H9 (cell line): ENCODE measurements around the gene SLC44A1. TPM values are rescaled to one million over a fixed set of nuclear protein-coding genes. Genes with fewer than 3 reads are reported as not detected.

Experiments
- DNase-seq: peaks from one replicate; pipeline ENCODE4 v3.0.0-alpha.2; 2017
- H2AFZ ChIP-seq: one replicate; pipeline ENCODE4 v1.6.1; 2013; ENCODE audit warnings: mild to moderate bottlenecking, low read length, control low read depth, moderate library complexity
- H2AK5ac ChIP-seq: 2 replicates; pipeline ENCODE4 v1.6.1; 2013; ENCODE audit warnings: low read length, control low read depth, mixed read lengths; ENCODE audit not compliant: insufficient read length
- H2BK120ac ChIP-seq: one replicate; pipeline ENCODE4 v1.6.1; 2013; ENCODE audit warnings: low read depth, mild to moderate bottlenecking, low read length, control low read depth, inconsistent platforms; ENCODE audit not compliant: poor library complexity, severe bottlenecking
- H2BK12ac ChIP-seq: 2 replicates; pipeline ENCODE4 v1.6.1; 2013; ENCODE audit warnings: low read length, control low read depth, mixed read lengths, low read depth; ENCODE audit not compliant: insufficient read length
- H2BK15ac ChIP-seq: 2 replicates; pipeline ENCODE4 v1.6.1; 2013; ENCODE audit warnings: low read depth, low read length, control low read depth
- H2BK20ac ChIP-seq: one replicate; pipeline ENCODE4 v1.6.1; 2013; ENCODE audit warnings: low read depth, mild to moderate bottlenecking, low read length, control low read depth, inconsistent platforms; ENCODE audit not compliant: poor library complexity, severe bottlenecking
- H2BK5ac ChIP-seq: 2 replicates; pipeline ENCODE4 v1.6.1; 2013; ENCODE audit warnings: low read length, control low read depth, mixed read lengths; ENCODE audit not compliant: insufficient read length
- H3K14ac ChIP-seq: 2 replicates; pipeline ENCODE4 v1.6.1; 2013; ENCODE audit warnings: low read length, control low read depth; ENCODE audit not compliant: insufficient read depth
- H3K18ac ChIP-seq: 2 replicates; pipeline ENCODE4 v1.6.1; 2013; ENCODE audit warnings: low read depth, mild to moderate bottlenecking, mixed read lengths, low read length, control low read depth; ENCODE audit not compliant: insufficient read length
- H3K23ac ChIP-seq: 2 replicates; pipeline ENCODE4 v1.6.1; 2013; ENCODE audit warnings: low read length, control low read depth, mixed read lengths, low read depth; ENCODE audit not compliant: insufficient read length
- H3K23me2 ChIP-seq: 2 replicates; pipeline ENCODE4 v1.6.1; 2013; ENCODE audit warnings: low read depth, mild to moderate bottlenecking, mixed read lengths, low read length, control low read depth; ENCODE audit not compliant: insufficient read length, poor library complexity, severe bottlenecking
- H3K27ac ChIP-seq: 2 replicates; pipeline ENCODE4 v1.5.1; 2013; ENCODE audit warnings: low read length, control low read depth, mixed read lengths, low read depth; ENCODE audit not compliant: insufficient read length
- H3K27me3 ChIP-seq: 2 replicates; pipeline ENCODE4 v1.6.1; 2013; ENCODE audit warnings: low read length, control low read depth, inconsistent platforms; ENCODE audit not compliant: insufficient read depth
- H3K4ac ChIP-seq: 2 replicates; pipeline ENCODE4 v1.6.1; 2013; ENCODE audit warnings: low read depth, mild to moderate bottlenecking, control low read depth, inconsistent platforms, low read length, moderate library complexity
- H3K4me1 ChIP-seq: 2 replicates; pipeline ENCODE4 v1.6.1; 2013; ENCODE audit warnings: low read length, control low read depth, inconsistent platforms; ENCODE audit not compliant: insufficient read depth
- H3K4me2 ChIP-seq: 2 replicates; pipeline ENCODE4 v1.6.1; 2013; ENCODE audit warnings: low read length, control low read depth, mixed read lengths; ENCODE audit not compliant: insufficient read length, insufficient read depth
- H3K56ac ChIP-seq: 2 replicates; pipeline ENCODE4 v1.6.1; 2013; ENCODE audit warnings: low read depth, mild to moderate bottlenecking, mixed read lengths, low read length, control low read depth; ENCODE audit not compliant: insufficient read length
- H3K79me1 ChIP-seq: 2 replicates; pipeline ENCODE4 v1.6.1; 2013; ENCODE audit warnings: low read depth, mild to moderate bottlenecking, moderate library complexity, low read length, control low read depth, inconsistent platforms; ENCODE audit not compliant: insufficient read depth, poor library complexity, severe bottlenecking
- H3K79me2 ChIP-seq: 2 replicates; pipeline ENCODE4 v1.6.1; 2013; ENCODE audit warnings: low read length, control low read depth, inconsistent platforms; ENCODE audit not compliant: insufficient read depth
- H3K9ac ChIP-seq: 2 replicates; pipeline ENCODE4 v1.6.1; 2013; ENCODE audit warnings: low read length, control low read depth, mixed read lengths; ENCODE audit not compliant: insufficient read length; ENCODE audit errors: extremely low read depth
- H3K9me3 ChIP-seq: one replicate; pipeline ENCODE4 v1.6.1; 2013; ENCODE audit warnings: low read depth, low read length, inconsistent platforms; ENCODE audit not compliant: control insufficient read depth
- H3T11ph ChIP-seq: one replicate; pipeline ENCODE4 v1.6.1; 2013; ENCODE audit warnings: mild to moderate bottlenecking, low read length, control low read depth, inconsistent platforms
- H4K20me1 ChIP-seq: one replicate; pipeline ENCODE4 v1.6.1; 2013; ENCODE audit not compliant: control insufficient read depth, insufficient read length, insufficient read depth
- H4K5ac ChIP-seq: 2 replicates; pipeline ENCODE4 v1.6.1; 2013; ENCODE audit warnings: low read depth, mild to moderate bottlenecking, mixed read lengths, low read length, control low read depth; ENCODE audit not compliant: insufficient read length
- H4K8ac ChIP-seq: replicated peaks from 2 replicates; pipeline ENCODE4 v1.6.1; 2013; ENCODE audit warnings: low read length, control low read depth, mixed read lengths, low read depth; ENCODE audit not compliant: insufficient read length
- H4K91ac ChIP-seq: 2 replicates; pipeline ENCODE4 v1.6.1; 2013; ENCODE audit warnings: low read depth, mild to moderate bottlenecking, moderate library complexity, mixed read lengths, low read length, control low read depth; ENCODE audit not compliant: insufficient read length
- H3K27ac Mint-ChIP-seq, 3 experiments: 2 replicates in 2 of 3; 3 replicates in 1 of 3; pipeline ENCODE4 v1.8.0; 2020 to 2021; ENCODE audit warnings: mixed read lengths in 3 of 3, mild to moderate bottlenecking in 1 of 3, moderate library complexity in 1 of 3
- H3K27me3 Mint-ChIP-seq: 2 replicates; pipeline ENCODE4 v1.8.0; 2021; ENCODE audit warnings: low read depth, mild to moderate bottlenecking, moderate library complexity, mixed read lengths
- H3K36me3 Mint-ChIP-seq, 3 experiments: 2 replicates in 2 of 3; 3 replicates in 1 of 3; pipeline ENCODE4 v1.8.0; 2020 to 2021; ENCODE audit warnings: low read depth in 3 of 3, mixed read lengths in 3 of 3; ENCODE audit not compliant: insufficient read depth in 1 of 3
- H3K4me1 Mint-ChIP-seq, 2 experiments: 2 replicates each; pipeline ENCODE4 v1.8.0; 2020; ENCODE audit warnings: mixed read lengths in 2 of 2
- H3K4me3 Mint-ChIP-seq, 2 experiments: 2 replicates in 1 of 2; 3 replicates in 1 of 2; pipeline ENCODE4 v1.8.0; 2020 to 2021; ENCODE audit warnings: mild to moderate bottlenecking in 2 of 2, mixed read lengths in 2 of 2, moderate library complexity in 1 of 2
- H3K9me3 Mint-ChIP-seq, 2 experiments: 2 replicates in 1 of 2; 3 replicates in 1 of 2; pipeline ENCODE4 v1.8.0; 2020; ENCODE audit warnings: mild to moderate bottlenecking in 2 of 2, mixed read lengths in 2 of 2, moderate library complexity in 1 of 2
- CTCF ChIP-seq: fragments of 200-600 bp; sonication (generic); conservative IDR thresholded peaks from 3 replicates; pipeline ENCODE4 v1.8.0; 2021; ENCODE audit warnings: antibody characterized with exemption, mild to moderate bottlenecking
- WGBS: extraction: QIAGEN DNeasy Blood & Tissue Kit; methylation state at CpG from one replicate; pipeline ENCODE4 v1.1.7; 2013; ENCODE audit warnings: missing lambda C conversion rate, low lambda C conversion rate, mixed read lengths; ENCODE audit not compliant: insufficient read length; ENCODE audit errors: extremely low coverage; 5-methylcytosine and 5-hydroxymethylcytosine counted together
- total RNA-seq: library from RNA; stranded (reverse); gene quantifications from 2 replicates; pipeline ENCODE4 v1.2.1, GENCODE V29; 2021

Gene SLC44A1
- total RNA-seq, 1 experiment from 2014 or later = 60.7 TPM

- Histone ChIP-seq H4K5ac (no peak overlapping the region), H2BK12ac (no peak overlapping the region), H3K14ac (no peak overlapping the region), H3K9ac (no peak overlapping the region), H2BK20ac (no peak overlapping the region), H3K23me2 (no peaks in the 10 kb centered on the region), H3K4me1 (peaks cover 5% of the 10 kb centered on the region), H2BK120ac (no peak overlapping the region), H3K56ac (no peak overlapping the region), H2AK5ac (no peak overlapping the region), H4K8ac (no peak overlapping the region), H4K91ac (no peak overlapping the region), H3K9me3 (no peaks in the 10 kb centered on the region), H2BK15ac (no peak overlapping the region), H4K20me1 (no peaks in the 10 kb centered on the region), H2AFZ (no peak overlapping the region), H2BK5ac (no peak overlapping the region), H3K27ac (no peak overlapping the region), H3K4ac (no peak overlapping the region), H3K18ac (no peak overlapping the region), H3K27me3 (no peaks in the 10 kb centered on the region), H3T11ph (no peak overlapping the region), H3K79me1 (no peaks in the 10 kb centered on the region), H3K4me2 (no peak overlapping the region), H3K79me2 (no peaks in the 10 kb centered on the region), H3K23ac (no peak overlapping the region)
- peaks cover 0 to 6% (median 0%) of the 10 kb centered on the region in 3 experiments; a peak in 4 of 7 replicates for H3K36me3 Mint-ChIP-seq
- DNase-seq = no peak
- H3K4me1 Mint-ChIP-seq = peaks cover 18% of the 10 kb centered on the region in 2 experiments
- no CpG with 5 or more reads among the region's 1 CpG for WGBS
- no peaks in the 10 kb centered on the region; the same call in 1 of the 2 replicates for H3K27me3 Mint-ChIP-seq
- H3K27ac Mint-ChIP-seq = peak overlapping the region in 1 of 3 experiments; percentile 55; a peak in 1 of 7 replicates
- no peak overlapping the region for H3K4me3 Mint-ChIP-seq
- peaks cover 4 to 6% of the 10 kb centered on the region in 2 experiments; a peak in 4 of 5 replicates for H3K9me3 Mint-ChIP-seq
- TF ChIP-seq CTCF = no peak
These were observed 172.4 kb downstream of the SLC44A1 start for GRCh38 chr9:105416840-105417239.
